ENCODE data around the gene TOX2. TPM values are rescaled to one million over a fixed set of nuclear protein-coding genes. Genes with fewer than 3 reads are reported as not detected.

The TOX2 gene
- total RNA-seq, 1 experiment from 2014 or later = 1.7 TPM

- no peaks in the 10 kb centered on the region; the same call in 1 of the 2 replicates for H3K4me1 ChIP-seq (ENCODE audit: insufficient read depth, low read length)
- no peaks in the 10 kb centered on the region for H3K9me3 Mint-ChIP-seq
- H3K27ac ChIP-seq (ENCODE audit: insufficient read length, low read depth, low read length) = no peak overlapping the region
- H3K9ac ChIP-seq (ENCODE audit: extremely low read depth, insufficient read length, low read length) = no peak overlapping the region
- no peak overlapping the region for H4K8ac ChIP-seq (replicated peaks; ENCODE audit: insufficient read length, low read depth, low read length)
- H3K14ac ChIP-seq (ENCODE audit: insufficient read depth, low read length) = no peak overlapping the region
- H3K4me2 ChIP-seq (ENCODE audit: insufficient read depth, insufficient read length, low read length) = no peak overlapping the region
- peaks cover 21 to 25% of the 10 kb centered on the region in 2 experiments for H3K4me1 Mint-ChIP-seq
- no peak overlapping the region for H3K56ac ChIP-seq (ENCODE audit: insufficient read length, low read depth, low read length)
- no peak overlapping the region for H2BK120ac ChIP-seq (ENCODE audit: low read depth, low read length, poor library complexity, severe bottlenecking)
- H2BK15ac ChIP-seq (ENCODE audit: low read depth, low read length) = no peak overlapping the region
- DNase-seq = no peak
- no peak overlapping the region for H2BK20ac ChIP-seq (ENCODE audit: low read depth, low read length, poor library complexity, severe bottlenecking)
- H3K4me3 Mint-ChIP-seq = no peak overlapping the region
- H2BK5ac ChIP-seq (ENCODE audit: insufficient read length, low read length) = no peak overlapping the region
- H4K5ac ChIP-seq (ENCODE audit: insufficient read length, low read depth, low read length) = no peak overlapping the region
- WGBS (ENCODE audit: extremely low coverage, insufficient read length, low lambda C conversion rate) = no CpG with 5 or more reads among the region's 10 CpGs
- no peak overlapping the region for H2AFZ ChIP-seq (ENCODE audit: low read length)
- no peaks in the 10 kb centered on the region for H3K79me1 ChIP-seq (ENCODE audit: insufficient read depth, low read depth, low read length, poor library complexity, severe bottlenecking)
- no peak overlapping the region for H3K27ac Mint-ChIP-seq
- H3K9me3 ChIP-seq (ENCODE audit: control insufficient read depth, low read depth, low read length) = no peaks in the 10 kb centered on the region
- H3T11ph ChIP-seq (ENCODE audit: low read length) = no peak overlapping the region
- H3K36me3 Mint-ChIP-seq (ENCODE audit: insufficient read depth in 1 of 3, low read depth in 3 of 3) = no peaks in the 10 kb centered on the region
- no peak overlapping the region for H2AK5ac ChIP-seq (ENCODE audit: insufficient read length, low read length)
- H4K91ac ChIP-seq (ENCODE audit: insufficient read length, low read depth, low read length) = no peak overlapping the region
- H3K27me3 ChIP-seq (ENCODE audit: insufficient read depth, low read length) = no peaks in the 10 kb centered on the region
- TF ChIP-seq, protein P1, sequence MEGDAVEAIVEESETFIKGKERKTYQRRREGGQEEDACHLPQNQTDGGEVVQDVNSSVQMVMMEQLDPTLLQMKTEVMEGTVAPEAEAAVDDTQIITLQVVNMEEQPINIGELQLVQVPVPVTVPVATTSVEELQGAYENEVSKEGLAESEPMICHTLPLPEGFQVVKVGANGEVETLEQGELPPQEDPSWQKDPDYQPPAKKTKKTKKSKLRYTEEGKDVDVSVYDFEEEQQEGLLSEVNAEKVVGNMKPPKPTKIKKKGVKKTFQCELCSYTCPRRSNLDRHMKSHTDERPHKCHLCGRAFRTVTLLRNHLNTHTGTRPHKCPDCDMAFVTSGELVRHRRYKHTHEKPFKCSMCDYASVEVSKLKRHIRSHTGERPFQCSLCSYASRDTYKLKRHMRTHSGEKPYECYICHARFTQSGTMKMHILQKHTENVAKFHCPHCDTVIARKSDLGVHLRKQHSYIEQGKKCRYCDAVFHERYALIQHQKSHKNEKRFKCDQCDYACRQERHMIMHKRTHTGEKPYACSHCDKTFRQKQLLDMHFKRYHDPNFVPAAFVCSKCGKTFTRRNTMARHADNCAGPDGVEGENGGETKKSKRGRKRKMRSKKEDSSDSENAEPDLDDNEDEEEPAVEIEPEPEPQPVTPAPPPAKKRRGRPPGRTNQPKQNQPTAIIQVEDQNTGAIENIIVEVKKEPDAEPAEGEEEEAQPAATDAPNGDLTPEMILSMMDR (conservative IDR thresholded peaks at IDR 0.05) = no peak
- no peaks in the 10 kb centered on the region for H4K20me1 ChIP-seq (ENCODE audit: control insufficient read depth, insufficient read depth, insufficient read length)
- peaks cover 7% of the 10 kb centered on the region for H3K27me3 Mint-ChIP-seq (ENCODE audit: low read depth)
- no peak overlapping the region for H3K18ac ChIP-seq (ENCODE audit: insufficient read length, low read depth, low read length)
- H3K23me2 ChIP-seq (ENCODE audit: insufficient read length, low read depth, low read length, poor library complexity, severe bottlenecking) = no peaks in the 10 kb centered on the region
- H3K4ac ChIP-seq (ENCODE audit: low read depth, low read length) = no peak overlapping the region
- H2BK12ac ChIP-seq (ENCODE audit: insufficient read length, low read depth, low read length) = no peak overlapping the region
- H3K79me2 ChIP-seq (ENCODE audit: insufficient read depth, low read length) = no peaks in the 10 kb centered on the region
- no peak overlapping the region for H3K23ac ChIP-seq (ENCODE audit: insufficient read length, low read depth, low read length)
Measured at GRCh38 chr20:43926287-43927050, 11.8 kb downstream of the TOX2 start.
